ENCODE data around the gene SLC38A2. TPM values are rescaled to one million over a fixed set of nuclear protein-coding genes. Genes with fewer than 3 reads are reported as not detected.

The SLC38A2 gene
- total and polyA plus RNA-seq, 2 of the 4 experiments (the other 2 are of a cell fraction) = 313 to 881 TPM

- Histone ChIP-seq H3K4me3 (ENCODE audit: insufficient read depth, low read depth, low read length) (no peak overlapping the region), H2AK5ac (ENCODE audit: low read depth, low read length) (peak overlapping the region; percentile 99), H2BK120ac (ENCODE audit: low read depth, low read length) (peak overlapping the region; percentile 100), H4K91ac (ENCODE audit: insufficient read depth, low read depth, low read length) (peak overlapping the region; percentile 100), H2BK15ac (ENCODE audit: low read depth, low read length) (peak overlapping the region; percentile 100), H2AFZ (replicated peaks; ENCODE audit: low read length, poor library complexity) (peak overlapping the region; percentile 76), H3K27me3 (ENCODE audit: control insufficient read depth, insufficient read depth, low read length) (no peaks in the 10 kb centered on the region), H3K56ac (ENCODE audit: extremely low read depth, insufficient read depth, low read length) (peak overlapping the region; percentile 100), H2AK9ac (replicated peaks; ENCODE audit: low read depth, low read length, poor library complexity) (peak overlapping the region; percentile 96), H2BK20ac (ENCODE audit: low read depth, low read length) (peak overlapping the region; percentile 100), H3K9me1 (ENCODE audit: insufficient read depth, low read length) (peaks cover 19% of the 10 kb centered on the region), H4K8ac (ENCODE audit: low read depth in 2 of 2, low read length in 2 of 2) (peak overlapping the region; percentile 98 to 99), H4K20me1 (ENCODE audit: insufficient read depth, low read length) (no peaks in the 10 kb centered on the region), H3K27ac (ENCODE audit: insufficient read depth, low read length) (peak overlapping the region; percentile 98), H3K36me3 (ENCODE audit: control insufficient read depth, insufficient read depth, low read length) (no peaks in the 10 kb centered on the region), H3K18ac (ENCODE audit: low read depth, low read length) (peak overlapping the region; percentile 94), H4K5ac (ENCODE audit: low read depth, low read length) (peak overlapping the region; percentile 95), H3K23ac (ENCODE audit: low read depth, low read length) (peak overlapping the region; percentile 100), H3K9ac (ENCODE audit: low read depth, low read length) (peak overlapping the region; percentile 29), H3K4me2 (ENCODE audit: low read depth, low read length) (peak overlapping the region; percentile 6), H3K79me1 (ENCODE audit: low read depth in 1 of 2, low read length in 2 of 2) (peaks cover 20 to 59% of the 10 kb centered on the region in 2 experiments), H3K14ac (replicated peaks; ENCODE audit: low read depth, low read length) (peak overlapping the region; percentile 99), H3K4me1 (ENCODE audit: control insufficient read depth, insufficient read depth, low read length) (peaks cover 21% of the 10 kb centered on the region), H2BK5ac (ENCODE audit: low read depth, low read length, poor library complexity, severe bottlenecking) (peak overlapping the region; percentile 100), H3K9me3 (ENCODE audit: control insufficient read depth, insufficient read depth, low read length) (no peaks in the 10 kb centered on the region), H3K4ac (ENCODE audit: low read depth, low read length) (peak overlapping the region; percentile 100)
- ChIA-PET POLR2A (ENCODE audit: unreplicated experiment) (interaction anchor here (0.7 to 1.1 kb wide), 4 partner anchors 11 to 107 kb away, joined by 3 to 13 read pairs (median 3); no protein-coding TSS in a partner anchor), CTCF (interaction anchor here (0.6 kb wide), 2 partner anchors 354 to 457 kb away, joined by 4 read pairs; no protein-coding TSS in a partner anchor)
- dilution Hi-C loops (cut with HindIII; ENCODE audit: low sequenced_read_pairs, unreplicated experiment) = no loop called here
- ATAC-seq (ENCODE audit: low read depth) (no peak), DNase-seq (no peak)
- in situ Hi-C loops (cut with MboI; ENCODE audit: low sequenced_read_pairs) = loop anchor here (5.0 to 10.0 kb wide), 2 partner anchors 109 to 277 kb away; no protein-coding TSS in a partner anchor
- no CpG with 5 or more reads among the region's 5 CpGs for WGBS, 2 experiments (ENCODE audit: extremely low coverage in 2 of 2, insufficient read length in 1 of 2)
- TF ChIP-seq RCOR1 (IDR thresholded peaks at IDR 0.05; ENCODE audit: insufficient replicate concordance, low read length) (no peak), USF2 (IDR thresholded peaks at IDR 0.05; ENCODE audit: low read depth, low read length) (no peak), CEBPB (IDR thresholded peaks at IDR 0.05; ENCODE audit: low read depth, low read length) (no peak), RAD21 (IDR thresholded peaks at IDR 0.05; ENCODE audit: low read length) (no peak), CHD1 (IDR thresholded peaks at IDR 0.05; ENCODE audit: low read depth, low read length) (no peak), NFE2L2 (IDR thresholded peaks at IDR 0.05; ENCODE audit: low read depth, low read length) (no peak), FOS (IDR thresholded peaks at IDR 0.05; ENCODE audit: low read depth, low read length) (no peak), MXI1 (IDR thresholded peaks at IDR 0.05; ENCODE audit: borderline replicate concordance, low read depth, low read length) (no peak)
- intact Hi-C loops (cut with micrococcal nuclease) = loop anchor here (1.0 kb wide), 1 partner anchor 246 kb away; no protein-coding TSS in a partner anchor
- BruUV-seq (replicated peaks) = no TSS peak
Observed at GRCh38 chr12:46385438-46385837, 12.9 kb upstream of the SLC38A2 start.

Measured in IMR-90 (cell line).